Endodermal cell (in vitro differentiated cells): ENCODE measurements around the gene PLA2R1. TPM values are rescaled to one million over a fixed set of nuclear protein-coding genes. Genes with fewer than 3 reads are reported as not detected.

Experiments used
- DNase-seq: peaks from one replicate; pipeline ENCODE4 v3.0.0-alpha.2; 2017
- H3K27ac ChIP-seq: 2 replicates; pipeline ENCODE4 v1.5.1; 2013; ENCODE audit warnings: mild to moderate bottlenecking, low read depth, low read length, moderate library complexity
- H3K27me3 ChIP-seq: 2 replicates; pipeline ENCODE4 v1.6.1; 2013; ENCODE audit warnings: mild to moderate bottlenecking, low read length, moderate library complexity; ENCODE audit not compliant: insufficient read depth, control insufficient read depth, poor library complexity, severe bottlenecking
- H3K36me3 ChIP-seq: 2 replicates; pipeline ENCODE4 v1.7.0; 2013; ENCODE audit warnings: mild to moderate bottlenecking, low read length, moderate library complexity; ENCODE audit not compliant: control insufficient read depth, insufficient read depth
- H3K4me1 ChIP-seq: one replicate; pipeline ENCODE4 v1.7.0; 2013; ENCODE audit warnings: low read length; ENCODE audit not compliant: control insufficient read depth, insufficient read depth
- H3K4me3 ChIP-seq: 2 replicates; pipeline ENCODE4 v1.5.1; 2013; ENCODE audit warnings: mild to moderate bottlenecking, low read length, moderate library complexity
- H3K9ac ChIP-seq: 2 replicates; pipeline ENCODE4 v1.6.1; 2013; ENCODE audit warnings: mild to moderate bottlenecking, low read length, moderate library complexity; ENCODE audit not compliant: poor library complexity, severe bottlenecking; ENCODE audit errors: extremely low read depth
- H3K9me3 ChIP-seq: 2 replicates; pipeline ENCODE4 v1.6.1; 2013; ENCODE audit warnings: mild to moderate bottlenecking, low read length, moderate library complexity; ENCODE audit not compliant: control insufficient read depth
- H3K27ac Mint-ChIP-seq: 2 replicates; pipeline ENCODE4 v1.8.0; 2020; ENCODE audit warnings: mixed read lengths
- H3K27me3 Mint-ChIP-seq: 2 replicates; pipeline ENCODE4 v1.8.0; 2021; ENCODE audit warnings: mild to moderate bottlenecking, mixed read lengths; ENCODE audit not compliant: insufficient read depth
- H3K36me3 Mint-ChIP-seq: 2 replicates; pipeline ENCODE4 v1.8.0; 2020; ENCODE audit warnings: low read depth, mixed read lengths
- H3K4me1 Mint-ChIP-seq: 2 replicates; pipeline ENCODE4 v1.8.0; 2020; ENCODE audit warnings: mixed read lengths
- H3K4me3 Mint-ChIP-seq: 2 replicates; pipeline ENCODE4 v1.8.0; 2020; ENCODE audit warnings: mild to moderate bottlenecking, moderate library complexity, mixed read lengths
- H3K9me3 Mint-ChIP-seq: 2 replicates; pipeline ENCODE4 v1.8.0; 2020; ENCODE audit warnings: mild to moderate bottlenecking, mixed read lengths
- WGBS, 2 experiments: methylation state at CpG; one replicate each; pipeline versions ENCODE4 v1.1.5 to v1.1.7; 2013; ENCODE audit warnings: missing lambda C conversion rate in 2 of 2, mixed read lengths in 1 of 2; ENCODE audit not compliant: insufficient coverage in 1 of 2, insufficient read length in 1 of 2; 5-methylcytosine and 5-hydroxymethylcytosine counted together
- total RNA-seq, 2 donors: library from RNA; stranded (reverse); fragmentation: NEBNext Ultra II Directional in 1 of 2; extraction: Animal tissue kit (Norgen Biotek cat#: 25700) in 1 of 2; gene quantifications; 2 replicates in 1 of 2; 3 replicates in 1 of 2; pipeline ENCODE4 v1.2.1, GENCODE V29; 2021
- TF ChIP-seq, protein P1 (sequence below): fragments of 200-600 bp; sonication (generic); conservative IDR thresholded peaks from 2 replicates; pipeline ENCODE4 v1.5.0; 2021; ENCODE audit warnings: antibody characterized with exemption, mild to moderate bottlenecking

The PLA2R1 gene
- total RNA-seq, 2 donors from 2014 or later = 1.4 to 1.8 TPM

DNA sequence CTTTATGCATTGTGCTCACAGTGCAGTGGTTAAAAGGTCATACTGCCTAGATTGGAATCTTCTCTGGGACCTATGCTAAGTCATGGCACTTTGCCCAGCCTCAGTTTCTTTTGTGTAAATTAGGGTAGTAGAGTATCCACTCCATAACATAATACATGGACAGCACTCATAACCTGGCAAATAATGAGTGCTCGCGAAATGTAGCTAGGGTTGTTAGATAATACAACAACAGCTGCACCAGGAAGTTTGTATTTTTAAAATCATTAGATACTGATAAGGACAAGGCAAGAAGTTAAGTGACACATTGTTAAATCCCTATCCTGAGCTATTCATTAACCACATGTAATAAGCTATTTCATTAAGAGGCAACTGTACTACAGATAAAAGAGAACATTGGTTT lies 13.8 kb upstream of the PLA2R1 start:
- no peaks in the 10 kb centered on the region for H3K27me3 Mint-ChIP-seq
- H3K27ac ChIP-seq = no peak overlapping the region
- H3K4me3 Mint-ChIP-seq = no peak overlapping the region
- H3K36me3 Mint-ChIP-seq = no peaks in the 10 kb centered on the region
- H3K4me1 ChIP-seq = no peaks in the 10 kb centered on the region
- H3K9me3 ChIP-seq = peaks cover 30% of the 10 kb centered on the region
- no peaks in the 10 kb centered on the region for H3K27me3 ChIP-seq
- H3K4me1 Mint-ChIP-seq = peaks cover 5% of the 10 kb centered on the region
- H3K4me3 ChIP-seq = no peak overlapping the region
- H3K36me3 ChIP-seq = no peaks in the 10 kb centered on the region
- TF ChIP-seq, protein P1, sequence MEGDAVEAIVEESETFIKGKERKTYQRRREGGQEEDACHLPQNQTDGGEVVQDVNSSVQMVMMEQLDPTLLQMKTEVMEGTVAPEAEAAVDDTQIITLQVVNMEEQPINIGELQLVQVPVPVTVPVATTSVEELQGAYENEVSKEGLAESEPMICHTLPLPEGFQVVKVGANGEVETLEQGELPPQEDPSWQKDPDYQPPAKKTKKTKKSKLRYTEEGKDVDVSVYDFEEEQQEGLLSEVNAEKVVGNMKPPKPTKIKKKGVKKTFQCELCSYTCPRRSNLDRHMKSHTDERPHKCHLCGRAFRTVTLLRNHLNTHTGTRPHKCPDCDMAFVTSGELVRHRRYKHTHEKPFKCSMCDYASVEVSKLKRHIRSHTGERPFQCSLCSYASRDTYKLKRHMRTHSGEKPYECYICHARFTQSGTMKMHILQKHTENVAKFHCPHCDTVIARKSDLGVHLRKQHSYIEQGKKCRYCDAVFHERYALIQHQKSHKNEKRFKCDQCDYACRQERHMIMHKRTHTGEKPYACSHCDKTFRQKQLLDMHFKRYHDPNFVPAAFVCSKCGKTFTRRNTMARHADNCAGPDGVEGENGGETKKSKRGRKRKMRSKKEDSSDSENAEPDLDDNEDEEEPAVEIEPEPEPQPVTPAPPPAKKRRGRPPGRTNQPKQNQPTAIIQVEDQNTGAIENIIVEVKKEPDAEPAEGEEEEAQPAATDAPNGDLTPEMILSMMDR = no peak
- no peak overlapping the region for H3K9ac ChIP-seq
- WGBS, 2 experiments = 96% methylated on average over 2 of the region's 2 CpGs; no CpG with 5 or more reads in 1 of the 2 experiments
- H3K9me3 Mint-ChIP-seq = peaks cover 26% of the 10 kb centered on the region
- no peak for DNase-seq
- no peak overlapping the region for H3K27ac Mint-ChIP-seq

DNA sequence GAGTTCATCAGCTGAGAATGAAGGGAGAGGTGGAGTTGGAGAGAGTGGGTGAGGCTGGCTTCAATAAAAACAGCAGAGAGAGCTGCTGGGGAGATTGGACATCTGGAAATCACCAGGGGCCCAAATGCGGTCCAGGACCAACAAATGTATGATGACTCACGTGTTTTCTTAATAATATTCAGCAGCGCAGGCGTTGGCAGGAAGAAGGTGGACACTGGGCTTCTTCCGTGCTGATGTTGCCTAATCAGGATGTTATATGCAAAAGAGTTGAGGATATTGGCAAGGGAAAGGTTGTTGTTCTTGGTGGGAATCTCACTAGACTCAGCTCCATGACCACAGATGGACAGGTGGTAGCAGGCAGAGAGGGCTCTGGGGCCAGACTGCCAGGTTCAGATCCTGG lies 12.8 kb upstream of the PLA2R1 start:
- H3K36me3 Mint-ChIP-seq = no peaks in the 10 kb centered on the region
- no peak for DNase-seq
- Histone ChIP-seq H3K4me3 (no peak overlapping the region), H3K27ac (no peak overlapping the region), H3K9ac (no peak overlapping the region), H3K4me1 (no peaks in the 10 kb centered on the region), H3K9me3 (peaks cover 40% of the 10 kb centered on the region), H3K36me3 (no peaks in the 10 kb centered on the region), H3K27me3 (no peaks in the 10 kb centered on the region)
- no peak overlapping the region for H3K4me3 Mint-ChIP-seq
- WGBS, 2 experiments = 94 to 98% methylated on average over 5 of the region's 5 CpGs
- TF ChIP-seq, protein P1 = no peak
- no peak overlapping the region for H3K27ac Mint-ChIP-seq
- H3K4me1 Mint-ChIP-seq = peaks cover 5% of the 10 kb centered on the region
- H3K9me3 Mint-ChIP-seq = peaks cover 33% of the 10 kb centered on the region
- H3K27me3 Mint-ChIP-seq = no peaks in the 10 kb centered on the region

DNA sequence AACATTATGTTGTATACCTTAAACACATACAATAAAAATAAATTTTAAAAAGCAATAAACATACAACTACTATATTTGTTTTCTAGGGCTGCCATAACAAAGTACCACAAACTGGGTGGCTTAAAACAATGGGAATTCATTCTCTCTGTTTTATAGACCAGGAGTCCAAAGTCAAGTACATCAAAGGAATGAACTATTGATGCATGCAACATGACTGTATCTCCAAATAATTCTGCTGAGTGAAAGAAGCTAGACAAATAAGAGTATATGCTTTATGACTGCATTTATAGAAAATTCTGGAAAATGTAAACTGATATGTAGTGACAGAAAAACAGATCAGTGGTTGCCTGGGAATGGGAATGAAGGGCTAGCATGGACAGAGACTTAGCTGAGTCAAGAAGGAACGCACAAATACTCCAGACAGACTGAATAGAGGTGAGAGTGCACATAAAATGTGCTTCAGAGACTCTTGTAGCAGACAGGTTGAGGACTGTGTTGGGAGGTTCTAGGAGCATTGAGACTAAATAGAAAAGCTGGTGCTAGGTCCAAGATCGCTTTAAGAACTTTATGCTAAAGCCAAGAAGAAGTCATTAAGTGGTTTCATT lies 11.0 kb upstream of the PLA2R1 start:
- H3K27ac ChIP-seq = no peak overlapping the region
- H3K36me3 ChIP-seq = no peaks in the 10 kb centered on the region
- Mint-ChIP-seq H3K4me1 (peaks cover 5% of the 10 kb centered on the region), H3K27ac (no peak overlapping the region), H3K36me3 (no peaks in the 10 kb centered on the region), H3K27me3 (no peaks in the 10 kb centered on the region), H3K9me3 (peaks cover 36% of the 10 kb centered on the region), H3K4me3 (no peak overlapping the region)
- TF ChIP-seq, protein P1 = no peak
- no peaks in the 10 kb centered on the region for H3K4me1 ChIP-seq
- H3K9ac ChIP-seq = no peak overlapping the region
- H3K4me3 ChIP-seq = no peak overlapping the region
- 87 to 91% methylated on average over 2 of the region's 2 CpGs for WGBS, 2 experiments
- peaks cover 46% of the 10 kb centered on the region for H3K9me3 ChIP-seq
- DNase-seq = no peak
- no peaks in the 10 kb centered on the region for H3K27me3 ChIP-seq
